HG03378 (cell line): Measurements from ENCODE around the gene RTP5.
"Not testable (repeated sequence)": the region's sequence is repeated elsewhere in the genome, so short reads cannot be mapped to it uniquely, and the experiment has no call there.

Experiments
- ATAC-seq: cut with Tn5 transposase; IDR thresholded peaks from one replicate; pipeline ENCODE4 v1.9.1; 2021; ENCODE audit warnings: mild to moderate bottlenecking, moderate library complexity; ENCODE audit not compliant: unreplicated experiment

RTP5 gene

DNA sequence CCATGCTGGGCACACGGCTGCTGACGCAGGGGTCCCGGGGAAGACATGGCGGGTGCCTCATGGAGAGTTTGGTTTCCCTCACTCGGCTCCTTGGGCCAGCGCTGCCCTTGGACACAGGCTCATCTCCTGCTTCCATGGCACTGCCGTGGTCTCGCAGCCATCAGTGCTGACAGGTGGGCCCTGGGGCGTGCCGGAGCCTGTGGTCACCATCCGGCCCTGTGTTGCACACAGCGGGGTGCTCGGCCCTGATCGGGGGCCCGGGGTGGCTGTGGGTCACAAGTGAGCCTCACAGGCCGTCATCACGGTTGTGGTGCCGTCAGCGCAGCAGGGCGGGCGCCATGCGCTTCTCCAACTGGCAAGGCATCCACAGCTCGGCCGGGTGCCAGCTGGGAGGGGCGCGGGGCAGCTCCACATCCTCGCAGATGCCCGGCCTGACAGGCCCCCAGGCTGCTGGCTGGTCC lies 582 bp downstream of the RTP5 start:
- no peak for ATAC-seq

DNA sequence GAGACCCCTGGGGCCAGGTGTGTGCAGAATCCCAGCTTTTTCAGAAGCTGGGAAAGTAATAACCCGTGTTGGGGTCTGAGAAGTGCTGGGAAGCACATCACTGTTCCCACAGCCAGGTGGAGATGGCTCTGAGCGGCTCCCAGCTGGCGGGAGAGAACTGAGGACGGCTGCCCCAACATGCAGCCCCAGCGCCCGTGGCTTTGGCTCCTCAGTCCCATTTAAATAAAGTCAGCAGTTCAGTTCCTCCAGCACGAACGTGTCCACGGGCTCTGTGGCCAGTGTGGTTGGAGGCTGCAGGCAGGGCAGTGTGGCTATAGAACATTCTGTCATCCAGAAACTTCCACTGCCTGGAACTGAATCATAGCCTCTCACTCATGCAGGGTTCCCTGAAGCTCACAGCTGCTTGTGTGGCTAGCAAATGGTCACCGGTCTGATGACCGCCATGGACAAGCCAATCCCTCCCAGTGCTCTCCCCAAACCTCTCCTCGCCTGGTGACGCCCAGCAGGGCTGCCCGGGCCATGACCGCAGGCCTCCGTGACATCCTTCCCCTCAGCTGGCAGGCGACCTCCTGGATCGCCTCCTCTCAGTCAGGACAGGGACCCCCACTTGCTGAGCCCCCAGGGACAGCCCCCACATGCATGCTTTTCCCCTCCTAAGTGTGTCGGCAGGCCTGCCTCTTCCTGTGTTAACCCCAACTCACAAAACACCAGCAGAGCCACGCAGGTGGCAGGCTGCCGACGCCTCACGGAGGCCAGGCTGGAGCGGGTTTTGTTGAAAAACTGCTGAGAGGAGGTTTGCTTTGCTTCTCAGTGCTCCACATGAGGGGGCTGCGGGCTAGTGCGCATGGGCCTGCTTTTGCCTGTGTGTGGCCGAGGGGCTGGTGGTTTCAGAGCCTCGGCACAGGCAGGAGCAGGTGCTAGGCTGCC lies 1.3 kb downstream of the RTP5 start:
- ATAC-seq, result no peak

DNA sequence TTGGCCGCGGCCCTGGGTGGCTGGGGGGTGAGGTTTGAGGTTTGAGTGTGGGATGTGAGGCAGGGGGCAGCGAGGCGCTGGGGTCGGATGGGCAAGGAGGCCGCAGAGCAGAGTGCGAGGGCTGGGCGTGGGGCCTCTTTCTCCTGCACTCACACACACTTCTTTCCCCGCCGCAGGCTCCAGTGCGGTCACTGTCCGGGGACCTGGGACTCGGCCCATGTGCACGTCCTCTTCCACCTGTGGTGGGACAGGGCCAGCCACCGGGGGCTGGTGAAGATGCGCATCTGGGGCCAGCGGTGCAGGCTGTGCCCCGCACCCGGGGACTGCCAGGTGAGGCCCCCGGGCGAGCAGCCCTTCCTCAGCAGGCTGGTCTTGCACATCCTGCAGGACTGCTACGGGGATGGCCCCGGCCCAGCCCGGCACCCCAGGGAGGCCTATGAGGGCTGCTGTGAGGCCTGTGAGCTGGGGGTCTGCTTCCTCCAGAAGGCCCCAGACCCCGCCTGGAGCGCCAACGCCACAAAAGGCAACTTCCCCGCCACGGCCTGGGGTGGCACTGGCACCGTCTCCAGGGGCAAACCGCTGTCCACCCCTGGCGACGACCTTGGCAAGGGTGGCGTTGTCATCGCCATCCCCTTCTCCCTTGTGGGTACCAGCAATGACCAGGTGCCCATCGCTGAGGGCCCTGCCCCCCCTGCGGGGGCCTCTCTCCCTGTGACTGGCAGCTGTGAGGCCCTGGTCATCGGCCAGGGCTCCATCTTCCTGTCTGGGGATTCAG lies 2.2 kb downstream of the RTP5 start:
- no peak for ATAC-seq

DNA sequence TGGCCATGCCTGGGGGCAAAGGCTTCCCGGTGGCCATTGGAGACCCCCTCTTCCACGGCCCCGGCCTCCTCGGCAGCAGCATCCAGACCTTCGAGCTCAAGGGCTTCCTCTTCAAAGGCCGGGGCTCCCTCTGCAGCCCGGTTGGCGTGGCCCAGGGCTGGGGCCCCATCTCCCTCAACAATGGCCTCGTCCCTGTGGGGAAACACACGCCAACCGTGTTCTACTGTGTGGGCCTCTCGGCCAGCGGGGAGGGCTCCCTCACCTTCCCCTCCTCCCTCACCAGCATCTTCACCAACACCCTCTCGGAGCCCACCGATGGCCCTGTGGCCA lies 2.7 kb downstream of the RTP5 start:
- no peak for ATAC-seq

DNA sequence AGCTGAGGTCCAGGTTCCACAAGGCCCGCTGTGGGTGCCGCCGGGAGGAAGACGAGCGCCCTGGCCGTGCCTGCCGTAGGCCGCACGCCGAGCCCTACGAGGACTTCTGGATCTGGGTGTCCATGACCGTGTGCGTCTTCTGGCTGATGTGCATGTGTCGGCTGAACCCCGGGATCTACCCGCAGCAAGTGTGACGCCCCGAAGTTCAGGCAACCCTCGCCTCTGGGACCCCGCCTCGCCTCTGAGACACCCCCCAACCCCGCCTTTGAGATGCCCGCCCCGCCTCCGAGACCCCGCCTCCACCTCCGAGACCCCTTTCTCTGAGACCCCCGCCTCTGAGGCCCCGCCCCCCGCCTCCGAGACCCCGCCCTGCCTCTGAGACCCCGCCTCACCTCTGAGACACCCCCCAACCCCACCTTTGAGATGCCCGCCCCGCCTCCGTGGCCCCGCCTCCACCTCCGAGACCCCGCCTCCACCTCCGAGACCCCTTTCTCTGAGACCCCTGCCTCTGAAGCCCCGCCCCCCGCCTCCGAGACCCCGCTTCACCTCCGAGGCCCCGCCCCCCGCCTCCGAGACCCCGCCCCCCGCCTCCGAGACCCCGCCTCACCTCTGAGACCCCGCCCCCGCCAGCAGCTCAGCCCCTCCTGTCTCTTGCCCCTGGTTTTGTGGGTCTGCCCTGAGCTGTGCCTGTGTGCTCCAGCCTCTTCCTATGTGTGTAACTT lies 3.7 kb downstream of the RTP5 start:
- no peak for ATAC-seq

DNA sequence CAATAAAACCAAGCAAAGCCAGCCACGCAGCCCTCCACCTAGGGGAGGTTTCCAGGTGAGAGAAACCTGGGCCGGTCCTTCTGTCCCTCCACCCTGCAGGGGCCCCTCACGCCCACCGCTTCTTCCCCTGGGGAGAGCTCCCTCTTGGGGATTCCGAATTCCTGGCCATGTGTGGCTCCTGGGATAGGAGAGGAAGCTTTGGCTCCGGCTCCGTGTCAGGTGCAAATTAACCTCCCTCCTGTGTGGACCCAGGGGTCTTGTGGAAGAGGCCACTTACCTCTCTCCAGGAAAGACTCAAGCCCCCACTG lies 4.2 kb downstream of the RTP5 start:
- ATAC-seq, result no peak

DNA sequence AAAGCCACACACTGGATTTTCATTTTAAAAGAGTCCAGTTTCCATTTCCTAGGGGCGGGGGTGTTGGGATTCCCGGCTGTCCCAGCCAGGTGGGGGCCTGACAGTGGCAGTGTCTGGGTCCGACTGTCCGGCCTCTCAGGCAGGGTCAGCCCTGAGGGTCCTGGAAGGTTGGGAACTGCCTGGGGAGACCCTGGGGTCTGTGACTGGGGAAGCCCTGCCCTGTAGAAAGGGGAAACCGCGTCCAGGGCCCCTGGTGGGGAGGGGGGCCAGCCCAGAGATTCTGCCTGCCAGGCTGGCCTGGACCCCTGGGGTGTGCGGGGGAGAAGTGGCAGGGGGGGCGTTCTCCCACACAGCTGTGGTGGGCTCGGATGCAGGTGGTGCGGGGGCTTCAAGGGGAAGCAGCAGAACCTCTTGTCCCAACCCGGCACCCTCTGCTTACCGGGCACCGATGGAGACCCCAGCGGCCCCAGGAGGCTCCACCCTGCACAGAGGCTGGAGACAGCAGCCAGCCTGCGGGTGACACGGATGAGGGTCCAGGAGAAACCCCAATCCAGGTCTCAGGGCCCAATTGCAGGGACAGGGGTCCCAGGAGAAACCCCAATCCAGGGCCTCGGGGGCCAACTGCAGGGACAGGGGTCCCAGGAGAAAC lies 4.9 kb downstream of the RTP5 start:
- ATAC-seq, result no peak

DNA sequence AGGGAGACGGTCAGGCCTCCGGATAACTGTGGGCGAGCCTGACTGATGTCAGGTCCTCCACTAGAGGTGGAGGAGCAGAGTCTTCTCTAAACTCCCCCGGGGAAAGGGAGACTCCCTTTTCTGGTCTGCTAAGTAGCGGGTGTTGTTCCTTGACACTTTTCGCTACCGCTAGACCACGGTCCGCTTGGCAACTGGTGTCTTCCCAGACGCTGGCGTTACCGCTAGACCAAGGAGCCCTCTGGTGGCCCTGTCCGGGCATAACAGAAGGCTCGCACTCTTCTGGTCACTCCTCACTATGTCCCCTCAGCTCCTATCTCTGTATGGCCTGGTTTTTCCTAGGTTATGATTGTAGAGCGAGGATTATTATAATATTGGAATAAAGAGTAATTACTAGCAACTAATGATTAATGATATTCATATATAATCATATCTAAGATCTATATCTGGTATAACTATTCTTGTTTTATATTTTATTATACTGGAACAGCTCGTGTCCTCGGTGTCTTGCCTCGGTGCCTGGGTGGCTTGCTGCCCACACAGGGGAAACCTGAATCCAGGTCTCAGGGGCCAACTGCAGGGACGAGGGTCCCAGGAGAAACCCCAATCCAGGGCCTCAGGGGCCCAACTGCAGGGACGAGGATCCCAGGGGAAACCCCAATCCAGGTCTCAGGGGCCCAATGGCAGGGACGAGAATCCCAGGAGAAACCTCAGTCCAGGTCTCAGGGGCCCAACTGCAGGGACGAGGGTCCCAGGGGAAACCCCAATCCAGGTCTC lies 6.4 kb downstream of the RTP5 start:
- not testable (repeated sequence) for ATAC-seq

DNA sequence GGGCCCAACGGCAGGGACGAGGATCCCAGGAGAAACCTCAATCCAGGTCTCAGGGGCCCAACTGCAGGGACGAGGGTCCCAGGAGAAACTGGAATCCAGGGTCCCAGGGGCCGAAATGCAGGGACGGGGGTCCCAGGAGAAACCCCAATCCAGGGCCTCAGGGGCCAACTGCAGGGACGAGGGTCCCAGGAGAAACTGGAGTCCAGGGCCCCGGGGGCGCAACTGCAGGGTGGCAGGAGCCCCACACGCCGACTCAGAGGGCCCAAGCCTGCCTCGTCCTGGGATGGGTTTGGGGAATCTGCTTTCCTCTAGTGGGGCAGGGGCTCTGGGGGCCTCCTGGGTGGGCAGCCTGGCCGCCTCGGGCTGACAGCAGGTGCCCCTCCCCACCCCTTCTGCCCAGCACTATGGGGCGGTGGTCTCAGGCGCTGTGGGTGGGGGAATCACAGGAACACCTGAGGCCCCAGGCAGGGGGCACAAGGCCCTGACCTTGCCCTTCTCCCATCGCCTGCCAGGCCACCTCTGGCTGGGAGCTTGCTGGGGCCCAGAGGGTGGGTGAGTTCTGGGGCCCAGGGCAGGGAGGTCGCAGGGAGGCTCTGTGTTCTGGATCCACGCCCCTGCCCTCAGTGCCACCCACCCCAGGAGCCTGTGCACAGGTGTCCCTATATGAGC lies 7.1 kb downstream of the RTP5 start:
- ATAC-seq, result no peak

DNA sequence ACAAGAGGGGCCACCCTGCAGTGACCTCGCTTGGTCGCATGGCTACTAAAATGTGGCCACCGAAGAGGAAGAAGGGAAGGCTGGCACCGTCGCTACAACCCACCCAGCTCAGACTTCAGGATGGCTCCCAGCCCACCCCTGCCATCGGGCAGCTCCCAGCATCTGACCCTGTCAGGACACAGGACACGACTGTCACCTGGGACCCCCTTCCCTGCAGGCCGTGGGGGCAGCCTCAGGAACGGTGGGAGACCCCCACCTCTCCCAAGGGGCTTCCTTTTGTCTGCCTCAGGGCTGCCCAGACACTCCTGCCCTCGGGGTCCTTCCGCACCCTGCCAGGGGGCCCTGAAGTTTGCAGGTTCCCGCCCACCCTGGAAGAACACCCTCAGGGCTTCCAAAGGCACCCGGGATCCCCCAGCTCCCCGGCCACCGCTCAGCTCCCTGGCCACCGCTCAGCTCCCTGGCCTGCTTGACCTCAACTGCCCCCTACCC lies 7.7 kb downstream of the RTP5 start:
- ATAC-seq, result no peak

DNA sequence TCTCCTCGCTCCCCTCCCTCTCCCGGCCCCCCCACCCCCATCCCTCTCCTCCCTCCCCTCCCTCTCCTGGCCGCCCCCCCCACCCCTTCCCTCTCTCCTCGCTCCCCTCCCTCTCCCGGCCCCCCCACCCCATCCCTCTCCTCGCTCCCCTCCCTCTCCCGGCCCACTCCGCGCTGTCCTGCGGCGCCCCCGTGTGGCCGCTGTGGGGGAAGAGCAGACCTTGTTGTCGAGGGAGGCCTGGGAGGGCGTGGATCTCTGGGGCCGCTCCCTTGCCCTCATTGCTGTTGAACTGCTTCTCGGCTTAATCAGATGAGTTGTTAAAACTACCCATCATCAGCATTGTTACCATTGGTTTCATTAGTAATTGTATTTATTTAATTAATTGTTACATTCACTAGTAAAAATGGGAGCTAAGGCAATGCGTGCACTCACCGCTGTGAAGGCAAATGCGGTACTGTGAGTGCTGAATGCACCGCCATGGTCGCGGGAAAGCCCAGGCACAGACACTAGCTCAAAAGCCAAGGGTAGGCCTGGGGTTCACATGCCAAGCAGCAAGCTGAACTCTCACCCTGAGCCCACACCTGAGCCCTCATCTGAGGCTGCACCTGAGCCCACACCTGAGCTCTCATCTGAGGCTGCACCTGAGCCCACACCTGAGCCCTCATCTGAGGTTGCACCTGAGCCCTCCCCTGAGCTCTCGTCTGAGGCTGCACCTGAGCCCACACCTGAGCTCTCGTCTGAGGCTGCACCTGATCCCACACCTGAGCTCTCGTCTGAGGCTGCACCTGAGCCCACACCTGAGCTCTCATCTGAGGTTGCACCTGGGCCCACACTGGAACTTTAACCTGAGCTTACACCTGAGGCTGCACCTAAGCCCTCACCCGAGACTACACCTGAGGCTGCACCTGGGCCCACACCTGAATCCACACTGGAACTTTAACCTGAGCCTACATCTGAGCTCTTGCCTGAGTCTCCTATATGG lies 8.8 kb downstream of the RTP5 start:
- no peak for ATAC-seq

DNA sequence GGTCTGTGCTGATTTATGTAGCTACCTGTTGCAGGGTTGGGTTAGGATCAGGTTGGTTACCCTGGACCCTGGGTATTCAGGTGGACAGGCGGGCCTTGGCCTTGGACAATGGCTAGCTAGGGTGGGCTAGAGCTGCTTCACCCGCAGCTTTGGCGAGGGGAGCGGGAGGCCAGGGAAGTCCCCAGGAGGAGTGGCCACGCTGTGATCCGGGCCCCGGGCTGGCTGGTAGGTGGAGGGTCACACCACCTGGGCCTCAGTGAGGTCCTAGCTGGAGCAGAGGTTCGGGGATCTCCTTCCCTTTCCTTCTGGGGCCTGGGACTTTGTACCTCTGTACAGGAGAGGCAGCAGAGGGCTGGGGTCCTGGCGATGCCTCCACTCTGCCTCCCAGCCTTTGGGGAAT lies 9.8 kb downstream of the RTP5 start:
- ATAC-seq, result no peak

DNA sequence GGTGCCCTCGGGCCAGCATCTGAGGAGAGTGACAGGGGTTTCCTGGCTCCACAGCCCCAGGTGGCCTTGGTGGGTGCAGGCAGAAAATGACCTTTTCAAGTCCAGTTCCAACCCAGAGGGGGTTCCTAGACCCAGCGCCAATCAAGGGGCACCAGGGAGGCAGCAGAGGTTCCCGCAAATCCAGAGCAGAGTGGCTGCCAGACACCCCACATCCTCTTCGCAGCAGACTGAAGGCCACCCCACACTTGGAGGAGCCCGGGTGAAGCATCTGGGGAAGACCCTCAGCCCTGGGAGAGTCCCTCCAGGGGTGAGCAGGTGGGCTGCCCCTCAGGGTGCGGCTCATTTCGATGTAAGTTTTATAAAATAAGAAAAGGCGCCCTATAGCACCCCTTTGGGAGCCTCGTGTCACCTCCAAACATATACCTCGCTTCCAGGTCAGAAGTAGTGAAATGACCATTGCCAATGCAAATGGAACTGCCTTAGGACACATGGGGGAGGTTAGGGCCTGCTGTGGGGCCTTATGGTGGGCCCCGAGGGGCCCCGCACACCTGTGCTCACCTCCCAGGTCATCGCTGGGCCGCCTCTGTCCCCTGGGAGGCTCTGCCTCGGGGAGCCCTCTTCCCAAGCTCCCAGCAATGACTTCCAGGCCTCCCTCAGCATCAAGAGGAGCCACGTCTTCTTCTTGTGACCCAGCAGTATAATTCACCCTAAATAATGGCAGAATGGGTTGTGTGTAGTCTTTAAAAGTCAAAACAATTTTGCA lies 11.0 kb downstream of the RTP5 start:
- ATAC-seq, result no peak

DNA sequence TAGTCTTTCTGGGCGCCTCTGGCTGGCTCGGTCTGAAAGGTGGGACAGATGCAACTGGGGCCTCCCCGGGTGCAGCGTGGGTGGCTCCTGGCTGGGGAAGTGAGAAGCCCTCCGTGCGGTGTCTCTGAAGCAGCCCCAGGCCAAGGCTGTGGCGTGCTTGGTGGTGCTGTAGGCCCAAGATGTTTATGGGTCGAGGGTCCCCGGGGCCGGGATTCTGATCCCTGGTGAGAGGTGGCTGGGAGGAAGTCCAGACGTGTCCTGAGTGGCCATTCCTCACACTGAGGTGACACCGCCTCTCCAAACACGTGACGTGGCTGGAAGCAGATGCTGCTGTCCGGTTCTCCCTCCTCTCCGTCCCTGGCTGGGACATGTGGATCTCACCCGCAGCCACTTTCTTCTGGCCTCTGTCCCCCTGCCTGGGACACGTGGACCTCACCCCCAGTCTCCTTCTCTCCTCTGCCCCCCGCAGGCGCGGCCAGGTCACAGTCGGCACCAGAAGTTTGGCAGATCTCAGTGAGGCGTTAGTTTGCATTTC lies 12.6 kb downstream of the RTP5 start:
- ATAC-seq, result peak; percentile 65

DNA sequence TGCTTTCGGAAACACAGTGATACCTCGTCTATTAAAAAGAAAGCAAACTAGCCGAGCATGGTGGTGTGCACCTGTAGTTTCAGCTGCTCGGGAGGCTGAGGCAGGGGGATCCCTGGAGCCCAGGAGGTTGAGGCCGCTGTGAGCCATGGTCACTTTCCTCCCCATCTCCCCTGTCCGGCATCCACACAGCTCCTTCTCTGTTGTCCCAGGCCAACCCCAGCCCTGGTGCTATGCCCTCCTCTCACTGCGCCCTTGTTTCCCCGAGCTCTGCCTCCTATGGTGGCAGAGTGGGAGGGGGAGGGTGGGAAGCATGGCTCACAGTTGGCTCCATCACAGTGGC lies 15.4 kb downstream of the RTP5 start:
- ATAC-seq, result no peak

DNA sequence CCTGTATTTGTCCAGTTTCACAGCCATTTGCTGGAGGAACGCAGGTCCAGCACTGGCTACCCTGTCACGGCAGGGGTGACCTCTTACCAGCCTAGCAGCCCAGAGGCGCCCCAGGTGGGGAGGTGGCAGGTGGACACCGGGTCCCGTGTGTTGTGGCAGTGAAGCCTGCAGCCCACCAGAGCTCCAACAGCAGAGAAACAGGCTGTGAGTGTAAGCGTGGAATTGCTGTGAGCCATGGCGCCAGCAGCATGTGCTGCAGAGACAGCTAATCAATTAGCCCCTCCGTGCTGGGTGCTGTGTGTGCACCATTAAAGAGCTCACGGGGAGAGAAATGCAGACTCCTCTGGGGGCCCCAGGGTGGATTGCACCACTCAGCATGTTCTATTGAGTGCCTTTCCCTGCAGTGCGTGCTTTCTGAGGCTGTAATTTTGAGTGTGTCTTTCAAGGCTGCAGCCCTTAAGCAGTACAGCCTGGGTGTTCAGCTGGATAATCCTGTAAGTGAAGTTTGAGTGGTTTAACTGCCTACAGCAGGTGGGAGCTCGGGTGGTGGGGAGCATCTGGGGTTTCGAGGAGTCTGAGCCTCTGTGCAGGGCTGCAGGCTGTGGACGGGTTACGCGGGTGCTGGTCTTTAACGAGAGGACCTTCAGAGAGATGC lies 15.9 kb downstream of the RTP5 start:
- ATAC-seq, result no peak

DNA sequence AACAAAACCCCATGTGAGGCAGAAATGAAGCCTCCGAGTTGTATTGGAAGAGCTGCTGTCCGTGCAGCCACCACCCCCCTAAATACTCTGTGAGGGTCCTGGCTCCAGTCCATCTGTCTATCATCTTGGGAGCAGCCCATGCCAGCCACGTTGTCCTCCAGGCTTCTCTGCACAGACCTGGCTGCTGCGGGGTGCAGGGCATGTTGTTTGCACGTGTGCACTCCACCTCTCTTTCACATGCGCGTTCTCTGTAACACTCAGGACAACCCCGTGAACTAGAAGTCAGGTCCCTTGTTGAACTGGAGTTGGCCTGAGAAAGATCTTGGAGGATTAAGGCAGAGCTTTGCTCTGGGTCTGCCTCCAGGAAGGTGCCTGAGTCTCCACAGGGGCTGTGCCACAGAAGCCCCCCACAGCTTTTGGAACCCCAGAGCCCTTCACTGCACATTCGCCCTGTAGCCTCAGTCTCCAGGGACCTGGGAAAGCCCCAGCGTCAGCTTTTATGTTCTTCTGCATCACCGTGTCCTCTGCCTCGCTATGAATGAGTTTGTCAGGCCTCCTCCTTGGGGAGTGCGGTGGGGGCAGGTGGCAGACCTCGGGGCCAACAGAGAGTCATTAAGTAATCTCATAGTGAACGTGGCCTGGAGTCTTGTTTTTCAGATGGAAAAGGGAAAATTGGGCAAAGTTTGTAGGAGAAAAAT lies 16.6 kb downstream of the RTP5 start:
- ATAC-seq, result no peak
